ENCODE data around the gene NUP214. TPM values are rescaled to one million over a fixed set of nuclear protein-coding genes. Genes with fewer than 3 reads are reported as not detected.

Gene NUP214
- total RNA-seq, 1 donor from 2014 or later: 24.7 TPM

DNA sequence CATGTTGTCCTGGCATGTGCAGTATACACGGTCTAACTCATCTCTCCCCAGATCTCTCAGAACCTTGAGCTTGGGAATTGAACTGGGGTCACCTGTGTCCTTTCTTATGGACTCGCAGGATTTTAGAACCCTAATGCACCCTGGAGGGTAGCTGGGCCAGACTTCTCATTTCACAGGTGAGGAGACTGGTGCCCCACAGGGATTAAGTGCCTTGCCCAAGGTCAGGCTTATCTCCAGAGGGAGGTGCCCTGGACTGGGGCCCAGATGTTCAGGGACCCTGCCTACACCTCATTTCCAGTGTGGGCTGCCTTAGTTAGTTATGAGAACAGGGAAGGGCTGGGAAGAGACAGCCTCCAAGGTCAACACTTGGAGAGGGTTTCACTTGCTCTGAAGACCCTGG is 4.0 kb upstream of the NUP214 start:
- intact Hi-C loops (cut with micrococcal nuclease): no loop called here
- Histone ChIP-seq H3K27ac (replicated peaks) (no peak overlapping the region), H3K36me3 (peaks cover 32% of the 10 kb centered on the region), H3K27me3 (ENCODE audit: low read depth) (no peaks in the 10 kb centered on the region), H3K4me3 (no peak overlapping the region), H3K4me1 (peaks cover 30% of the 10 kb centered on the region), H3K9me3 (replicated peaks) (no peaks in the 10 kb centered on the region)
- no peak for DNase-seq
- TF ChIP-seq, protein P1, sequence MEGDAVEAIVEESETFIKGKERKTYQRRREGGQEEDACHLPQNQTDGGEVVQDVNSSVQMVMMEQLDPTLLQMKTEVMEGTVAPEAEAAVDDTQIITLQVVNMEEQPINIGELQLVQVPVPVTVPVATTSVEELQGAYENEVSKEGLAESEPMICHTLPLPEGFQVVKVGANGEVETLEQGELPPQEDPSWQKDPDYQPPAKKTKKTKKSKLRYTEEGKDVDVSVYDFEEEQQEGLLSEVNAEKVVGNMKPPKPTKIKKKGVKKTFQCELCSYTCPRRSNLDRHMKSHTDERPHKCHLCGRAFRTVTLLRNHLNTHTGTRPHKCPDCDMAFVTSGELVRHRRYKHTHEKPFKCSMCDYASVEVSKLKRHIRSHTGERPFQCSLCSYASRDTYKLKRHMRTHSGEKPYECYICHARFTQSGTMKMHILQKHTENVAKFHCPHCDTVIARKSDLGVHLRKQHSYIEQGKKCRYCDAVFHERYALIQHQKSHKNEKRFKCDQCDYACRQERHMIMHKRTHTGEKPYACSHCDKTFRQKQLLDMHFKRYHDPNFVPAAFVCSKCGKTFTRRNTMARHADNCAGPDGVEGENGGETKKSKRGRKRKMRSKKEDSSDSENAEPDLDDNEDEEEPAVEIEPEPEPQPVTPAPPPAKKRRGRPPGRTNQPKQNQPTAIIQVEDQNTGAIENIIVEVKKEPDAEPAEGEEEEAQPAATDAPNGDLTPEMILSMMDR (IDR thresholded peaks at IDR 0.05; ENCODE audit: borderline replicate concordance): no peak

DNA sequence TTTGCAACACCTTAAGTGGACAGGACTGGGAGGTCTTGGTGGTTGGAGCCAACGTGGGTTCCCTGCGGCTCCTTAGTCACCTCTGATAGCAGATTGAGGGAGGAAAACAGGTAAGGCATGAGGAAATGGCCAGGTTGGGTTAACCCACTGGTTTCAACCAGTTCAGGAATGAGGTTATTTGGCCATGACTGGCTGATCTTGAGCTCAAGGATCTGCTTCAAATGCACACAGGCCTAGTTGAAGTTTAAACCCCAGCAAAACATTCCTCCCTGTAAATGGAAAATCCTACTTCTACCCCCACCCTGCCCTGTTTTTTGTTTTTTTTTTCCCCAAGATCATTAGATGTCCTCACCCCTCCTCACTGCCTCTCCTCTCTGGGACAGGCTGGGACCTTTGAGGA is 3.2 kb upstream of the NUP214 start:
- H3K36me3 ChIP-seq: peaks cover 34% of the 10 kb centered on the region

DNA sequence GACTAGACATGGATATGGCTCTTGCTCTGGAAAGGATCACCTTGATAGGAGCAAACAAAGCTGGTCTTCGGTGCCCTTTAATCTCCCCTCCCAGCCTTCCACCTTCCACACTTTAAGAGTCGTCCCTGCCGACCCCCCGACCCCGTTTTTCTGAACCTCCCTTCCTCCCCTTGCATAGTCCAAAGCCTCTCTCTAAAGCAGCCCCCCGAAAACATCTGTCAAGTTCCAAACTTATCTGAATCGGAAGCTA is 423 bp upstream of the NUP214 start:
- Histone ChIP-seq H3K9me3 (replicated peaks) (no peaks in the 10 kb centered on the region), H3K36me3 (peaks cover 46% of the 10 kb centered on the region), H3K4me1 (peaks cover 33% of the 10 kb centered on the region), H3K27ac (replicated peaks) (peak overlapping the region; percentile 83), H3K27me3 (ENCODE audit: low read depth) (no peaks in the 10 kb centered on the region), H3K4me3 (peak overlapping the region; percentile 85)
- TF ChIP-seq, protein P1 (IDR thresholded peaks at IDR 0.05; ENCODE audit: borderline replicate concordance): no peak
- intact Hi-C loops (cut with micrococcal nuclease): no loop called here
- DNase-seq: no peak

More for the DNA sequence above, 3.2 kb upstream of the NUP214 start:
- intact Hi-C loops (cut with micrococcal nuclease): no loop called here
- Histone ChIP-seq H3K4me1 (peaks cover 36% of the 10 kb centered on the region), H3K4me3 (no peak overlapping the region), H3K9me3 (replicated peaks) (no peaks in the 10 kb centered on the region), H3K27me3 (ENCODE audit: low read depth) (no peaks in the 10 kb centered on the region), H3K27ac (replicated peaks) (no peak overlapping the region)
- DNase-seq: no peak
- TF ChIP-seq, protein P1 (IDR thresholded peaks at IDR 0.05; ENCODE audit: borderline replicate concordance): no peak

DNA sequence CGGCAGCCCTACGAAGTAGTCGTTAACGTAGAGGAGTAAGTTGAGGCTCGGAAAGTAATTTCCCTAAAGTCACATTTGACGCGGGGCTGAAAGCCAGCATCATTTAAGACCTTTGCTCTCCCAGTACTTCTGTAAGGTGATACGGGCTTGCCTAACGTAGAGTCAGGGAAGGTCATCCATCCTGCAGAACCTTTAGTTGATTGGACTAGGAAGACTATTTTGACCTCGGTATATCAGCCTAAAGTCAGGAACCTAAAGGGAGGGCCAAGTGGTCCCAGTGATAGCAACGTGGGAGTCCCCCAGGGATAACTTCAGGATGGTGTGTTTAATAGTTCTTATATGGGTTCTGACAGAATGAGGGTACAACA is 657 bp downstream of the NUP214 start:
- peak overlapping the region; percentile 85 for H3K4me3 ChIP-seq
- DNase-seq: no peak
- intact Hi-C loops (cut with micrococcal nuclease): no loop called here
- no peaks in the 10 kb centered on the region for H3K9me3 ChIP-seq (replicated peaks)
- no peaks in the 10 kb centered on the region for H3K27me3 ChIP-seq (ENCODE audit: low read depth)
- TF ChIP-seq, protein P1 (IDR thresholded peaks at IDR 0.05; ENCODE audit: borderline replicate concordance): no peak
- peak overlapping the region; percentile 83 for H3K27ac ChIP-seq (replicated peaks)
- peaks cover 46% of the 10 kb centered on the region for H3K36me3 ChIP-seq
- peaks cover 33% of the 10 kb centered on the region for H3K4me1 ChIP-seq

DNA sequence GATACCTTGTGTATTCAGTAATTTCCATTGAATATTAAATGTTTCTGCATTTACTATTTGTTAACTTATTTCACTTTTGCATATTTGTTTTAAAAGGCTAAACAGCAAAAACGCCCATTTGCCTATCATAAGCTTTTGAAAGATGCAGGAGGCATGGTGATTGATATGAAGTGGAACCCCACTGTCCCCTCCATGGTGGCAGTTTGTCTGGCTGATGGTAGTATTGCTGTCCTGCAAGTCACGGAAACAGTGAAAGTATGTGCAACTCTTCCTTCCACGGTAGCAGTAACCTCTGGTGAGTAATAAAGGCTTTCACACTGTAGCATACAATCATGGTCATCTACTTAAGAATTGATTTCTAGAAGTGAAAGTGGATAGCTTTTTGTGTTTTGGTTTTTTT is 3.8 kb downstream of the NUP214 start:
- TF ChIP-seq, protein P1 (IDR thresholded peaks at IDR 0.05; ENCODE audit: borderline replicate concordance): no peak

DNA sequence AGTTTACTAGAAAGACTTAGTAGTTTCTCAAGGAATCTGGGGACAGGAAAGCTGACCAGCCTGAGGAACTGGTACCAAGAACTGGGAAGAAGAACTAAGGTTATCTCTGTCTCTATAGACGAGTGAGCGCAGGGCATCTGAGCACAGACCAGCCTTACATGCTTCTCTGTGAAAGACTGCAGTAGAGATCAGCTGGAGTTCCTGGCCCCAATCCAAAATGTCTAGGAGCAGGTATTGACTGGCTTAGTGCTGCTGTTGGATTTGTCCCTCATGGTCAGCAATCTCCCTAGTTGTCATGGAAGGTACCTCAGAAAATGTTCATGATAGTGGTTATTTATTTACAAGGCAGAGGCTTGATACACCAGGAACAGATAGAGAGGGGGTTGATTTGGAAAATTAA is 13.3 kb downstream of the NUP214 start:
- intact Hi-C loops (cut with micrococcal nuclease): no loop called here
- Histone ChIP-seq H3K4me3 (no peak overlapping the region), H3K9me3 (replicated peaks) (no peaks in the 10 kb centered on the region), H3K4me1 (no peaks in the 10 kb centered on the region), H3K36me3 (peaks cover 94% of the 10 kb centered on the region), H3K27ac (replicated peaks) (no peak overlapping the region), H3K27me3 (ENCODE audit: low read depth) (no peaks in the 10 kb centered on the region)
- TF ChIP-seq, protein P1 (IDR thresholded peaks at IDR 0.05; ENCODE audit: borderline replicate concordance): no peak
- DNase-seq: no peak

More for the DNA sequence above, 3.8 kb downstream of the NUP214 start:
- Histone ChIP-seq H3K27me3 (ENCODE audit: low read depth) (no peaks in the 10 kb centered on the region), H3K9me3 (replicated peaks) (no peaks in the 10 kb centered on the region), H3K4me1 (peaks cover 33% of the 10 kb centered on the region), H3K27ac (replicated peaks) (no peak overlapping the region), H3K4me3 (no peak overlapping the region), H3K36me3 (peaks cover 70% of the 10 kb centered on the region)
- intact Hi-C loops (cut with micrococcal nuclease): no loop called here
- DNase-seq: no peak

All from left ventricle myocardium inferior (tissue), 1 donor.